ENCODE data around the gene RELN.
"Not testable (repeated sequence)": the region's sequence is repeated elsewhere in the genome, so short reads cannot be mapped to it uniquely, and the experiment has no call there.

Gene RELN

GRCh38 chr7:103824251-103824650, 165.2 kb downstream of the RELN start:
- DNase-seq: no peak

- no peak for DNase-seq
Measured at GRCh38 chr7:103823084-103823483, 166.4 kb downstream of the RELN start.

- DNase-seq: no peak
Measured at GRCh38 chr7:103821092-103821491, 168.4 kb downstream of the RELN start.

- DNase-seq: not testable (repeated sequence)
Measured at GRCh38 chr7:103815972-103816371, 173.5 kb downstream of the RELN start.

GRCh38 chr7:103813970-103814369, 175.5 kb downstream of the RELN start:
- no peak for DNase-seq

GRCh38 chr7:103811997-103812396, 177.5 kb downstream of the RELN start:
- no peak for DNase-seq

GRCh38 chr7:103811290-103811689, 178.2 kb downstream of the RELN start:
- DNase-seq: no peak

- DNase-seq: no peak
Measured at GRCh38 chr7:103810112-103810744, 179.2 kb downstream of the RELN start.

- DNase-seq: no peak
Measured at GRCh38 chr7:103809229-103809994, 180.0 kb downstream of the RELN start.

GRCh38 chr7:103805346-103805745, 184.1 kb downstream of the RELN start:
- DNase-seq: no peak

GRCh38 chr7:103803631-103804030, 185.8 kb downstream of the RELN start:
- DNase-seq: no peak

GRCh38 chr7:103799298-103799697, 190.2 kb downstream of the RELN start:
- DNase-seq: no peak

- no peak for DNase-seq
Measured at GRCh38 chr7:103797647-103798307, 191.7 kb downstream of the RELN start.

GRCh38 chr7:103796327-103796962, 193.0 kb downstream of the RELN start:
- no peak for DNase-seq

GRCh38 chr7:103795787-103796186, 193.7 kb downstream of the RELN start:
- DNase-seq: no peak

GRCh38 chr7:103795107-103795506, 194.4 kb downstream of the RELN start:
- DNase-seq: no peak

- no peak for DNase-seq
Measured at GRCh38 chr7:103794424-103794823, 195.0 kb downstream of the RELN start.

GRCh38 chr7:103793614-103794013, 195.8 kb downstream of the RELN start:
- DNase-seq: no peak

GRCh38 chr7:103791894-103792293, 197.6 kb downstream of the RELN start:
- DNase-seq: no peak

GRCh38 chr7:103787041-103787440, 202.4 kb downstream of the RELN start:
- not testable (repeated sequence) for DNase-seq

GRCh38 chr7:103784646-103785286, 204.7 kb downstream of the RELN start:
- DNase-seq: no peak

- no peak for DNase-seq
Measured at GRCh38 chr7:103781409-103781808, 208.0 kb downstream of the RELN start.

- not testable (repeated sequence) for DNase-seq
Measured at GRCh38 chr7:103780561-103780960, 208.9 kb downstream of the RELN start.

Measured in SIG-M5 (cell line).